Pancreas (tissue), 10 donors: Measurements from ENCODE around the gene GLTP. TPM values are rescaled to one million over a fixed set of nuclear protein-coding genes. Genes with fewer than 3 reads are reported as not detected.

Experiments
- ATAC-seq, 4 donors: fragments of 200-7000 bp; cut with Tn5 transposase; one replicate each; pipeline versions ENCODE4 v1.8.0 to v1.9.1; 2020; ENCODE audit warnings: mild to moderate bottlenecking in 4 of 4, moderate library complexity in 4 of 4
- DNase-seq, 6 donors: peaks; one replicate each; pipeline ENCODE4 v3.0.0-alpha.2; 2020
- FAIRE-seq: peaks from 2 replicates; lab custom pipeline; 2012; peaks lifted over from hg19 to GRCh38; lab: Jason Lieb, UNC
- H3K27ac ChIP-seq, 4 donors: fragments of 200-600 bp; sonication (generic); 1 replicate in 3 of 4; 2 replicates in 1 of 4; pipeline versions ENCODE4 v1.5.0 to v1.8.0; 2020
- H3K27me3 ChIP-seq, 4 donors: fragments of 200-600 bp; one replicate each; pipeline ENCODE4 v1.8.0; 2021
- H3K36me3 ChIP-seq, 3 donors: fragments of 200-600 bp; sonication (generic) in 1 of 3; one replicate each; pipeline versions ENCODE4 v1.5.0 to v1.8.0; 2020 to 2021
- H3K4me1 ChIP-seq, 3 donors: fragments of 200-600 bp; one replicate each; pipeline ENCODE4 v1.8.0; 2021
- H3K4me3 ChIP-seq, 4 donors: fragments of 200-600 bp; sonication (generic) in 2 of 4; one replicate each; pipeline versions ENCODE4 v1.5.0 to v1.8.0; 2020 to 2021
- H3K9me3 ChIP-seq, 4 donors: fragments of 200-600 bp; one replicate each; pipeline ENCODE4 v1.8.0; 2021
- CTCF ChIP-seq, 4 donors: fragments of 200-600 bp; sonication (generic) in 3 of 4; IDR thresholded peaks; one replicate each; pipeline versions ENCODE4 v1.5.0 to v1.8.0; 2021; ENCODE audit warnings: antibody characterized with exemption in 4 of 4
- WGBS, 2 donors: extraction: QIAGEN DNeasy Blood & Tissue Kit; methylation state at CpG; one replicate each; pipeline ENCODE4 v1.1.7; 2013; 5-methylcytosine and 5-hydroxymethylcytosine counted together
- intact Hi-C, 3 donors: fragments of 100-400 bp; cut with DNase I; formaldehyde crosslinking; loops; one replicate each; pipeline versions ENCODE4 v1.11.1 to v1.14.2; 2022
- polyA plus RNA-seq, 2 donors: library from polyadenylated mRNA; stranded (reverse); fragments of 200-250 nt; gene quantifications; one replicate each; pipeline ENCODE4 v1.2.3, GENCODE V29; 2013
- total RNA-seq, 6 donors: library from RNA; stranded (reverse); fragmentation: NEBNext Ultra II Directional in 4 of 6; extraction: Animal tissue kit (Norgen Biotek cat#: 25700) in 4 of 6; gene quantifications; one replicate each; pipeline versions ENCODE4 v1.2.1 to v1.2.4, GENCODE V29; 2021 to 2023
- donor health status: healthy with polysubstance abuse.
- donor health status: DM: no; HTN: no; CAD: no; lungs with moderate emphysema.
- donor health status: DM: no; HTN: no; CAD: no.
- donor health status: control.
- donor health status: control.
- donor health status: Bipolar disorder and iron deficiency.
- donor health status: DM: yes; HTN: yes; CAD: no.
- donor health status: DM: no; HTN: no; CAD: no.
- donor health status: DM: no; HTN: no; CAD: no.
- donor health status: DM: yes; HTN: yes; CAD: no.

The GLTP gene
- total and polyA plus RNA-seq, 8 donors = 14.7 to 24.9 (median 16.8) TPM

- Histone ChIP-seq H3K27ac (no peak overlapping the region), H3K9me3 (no peaks in the 10 kb centered on the region), H3K4me3 (no peak overlapping the region), H3K27me3 (no peaks in the 10 kb centered on the region), H3K4me1 (no peaks in the 10 kb centered on the region), H3K36me3 (no peaks in the 10 kb centered on the region)
- ATAC-seq = no peak
- FAIRE-seq = no peak
- 93 to 96% methylated on average over 4 of the region's 4 CpGs for WGBS, 2 donors
- intact Hi-C loops = loop anchor here in 2 of 3 donors (5.0 kb wide), 1 partner anchor 33 kb away; no protein-coding TSS in a partner anchor
- no peak for DNase-seq
- TF ChIP-seq CTCF (IDR thresholded peaks at IDR 0.05) = no peak
Measured at GRCh38 chr12:109808876-109809646, 71.3 kb downstream of the GLTP start.

- Histone ChIP-seq H3K4me3 (no peak overlapping the region), H3K27me3 (no peaks in the 10 kb centered on the region), H3K27ac (no peak overlapping the region), H3K9me3 (no peaks in the 10 kb centered on the region), H3K4me1 (no peaks in the 10 kb centered on the region), H3K36me3 (no peaks in the 10 kb centered on the region)
- intact Hi-C loops = loop anchor here in 2 of 3 donors (5.0 kb wide), 1 partner anchor 34 kb away; no protein-coding TSS in a partner anchor
- 92 to 96% methylated on average over 12 of the region's 12 CpGs for WGBS, 2 donors
- FAIRE-seq (no peak), DNase-seq (no peak), ATAC-seq (no peak)
- no peak for TF ChIP-seq CTCF (IDR thresholded peaks at IDR 0.05)
Measured at GRCh38 chr12:109807954-109808643, 72.2 kb downstream of the GLTP start.

GRCh38 chr12:109804820-109805761 is 75.2 kb downstream of the GLTP start:
- Histone ChIP-seq H3K9me3 (no peaks in the 10 kb centered on the region), H3K27ac (no peak overlapping the region), H3K27me3 (no peaks in the 10 kb centered on the region), H3K36me3 (no peaks in the 10 kb centered on the region), H3K4me1 (no peaks in the 10 kb centered on the region), H3K4me3 (no peak overlapping the region)
- peak; percentile 88 to 97 (median 94) for TF ChIP-seq CTCF (IDR thresholded peaks at IDR 0.05)
- intact Hi-C loops = loop anchor here in 2 of 3 donors (5.0 kb wide), 1 partner anchor 37 kb away; no protein-coding TSS in a partner anchor
- DNase-seq (peak in 5 of 6 donors; percentile 38 to 88 (median 62)), FAIRE-seq (no peak), ATAC-seq (peak; percentile 80 to 95 (median 90))
- WGBS, 2 donors = 37 to 41% methylated on average over 12 of the region's 12 CpGs

GRCh38 chr12:109803678-109804077 is 76.7 kb downstream of the GLTP start:
- WGBS, 2 donors = 81 to 85% methylated on average over 3 of the region's 3 CpGs
- FAIRE-seq = no peak
- H3K27ac ChIP-seq = no peak overlapping the region
- no peaks in the 10 kb centered on the region for H3K27me3 ChIP-seq
- no peak for ATAC-seq
- no peaks in the 10 kb centered on the region for H3K36me3 ChIP-seq
- H3K4me3 ChIP-seq = no peak overlapping the region
- H3K4me1 ChIP-seq = no peaks in the 10 kb centered on the region
- TF ChIP-seq CTCF (IDR thresholded peaks at IDR 0.05) = no peak
- intact Hi-C loops = no loop called here
- DNase-seq = no peak
- no peaks in the 10 kb centered on the region for H3K9me3 ChIP-seq
